Keratinocyte (primary cell): ENCODE results near the gene IFT25. TPM values are rescaled to one million over a fixed set of nuclear protein-coding genes. Genes with fewer than 3 reads are reported as not detected.
"Not testable (repeated sequence)": the region's sequence is repeated elsewhere in the genome, so short reads cannot be mapped to it uniquely, and the experiment has no call there.

Source experiments
- DNase-seq: peaks from one replicate; pipeline ENCODE4 v3.0.0-alpha.2; 2011; ENCODE audit warnings: low read depth, missing footprints, low spot score
- FAIRE-seq: peaks from 2 replicates; lab custom pipeline; 2011; peaks lifted over from hg19 to GRCh38; lab: Jason Lieb, UNC
- H2AFZ ChIP-seq: 2 replicates; pipeline ENCODE4 v1.6.0; 2012; ENCODE audit warnings: low read length, control low read depth, inconsistent platforms; ENCODE audit not compliant: control insufficient read depth
- H3K27ac ChIP-seq: 2 replicates; pipeline ENCODE4 v1.5.1; 2011; ENCODE audit warnings: low read length; ENCODE audit not compliant: control insufficient read depth, insufficient read depth
- H3K27me3 ChIP-seq: 3 replicates; pipeline ENCODE4 v1.6.0; 2011; ENCODE audit warnings: low read length; ENCODE audit not compliant: control insufficient read depth, insufficient read depth; ENCODE audit errors: extremely low read depth
- H3K36me3 ChIP-seq, 2 experiments: 2 replicates in 1 of 2; 3 replicates in 1 of 2; pipeline ENCODE4 v1.5.1; 2011; ENCODE audit warnings: low read length in 2 of 2, mild to moderate bottlenecking in 1 of 2; ENCODE audit not compliant: control insufficient read depth in 2 of 2, insufficient read depth in 2 of 2; ENCODE audit errors: extremely low read depth in 1 of 2
- H3K4me1 ChIP-seq: 3 replicates; pipeline ENCODE4 v1.5.1; 2011; ENCODE audit warnings: low read length; ENCODE audit not compliant: control insufficient read depth, insufficient read depth; ENCODE audit errors: extremely low read depth
- H3K4me2 ChIP-seq: 3 replicates; pipeline ENCODE4 v1.6.0; 2011; ENCODE audit warnings: low read depth, low read length; ENCODE audit not compliant: control insufficient read depth, insufficient read depth; ENCODE audit errors: extremely low read depth
- H3K4me3 ChIP-seq, 3 experiments: fragments of 200-600 bp in 1 of 3; sonication (generic) in 1 of 3; 2 replicates in 2 of 3; 3 replicates in 1 of 3; pipeline ENCODE4 v1.5.1; 2011 to 2016; ENCODE audit warnings: low read length in 3 of 3, mild to moderate bottlenecking in 3 of 3, control low read depth in 2 of 3, inconsistent platforms in 1 of 3, low read depth in 1 of 3, mixed read lengths in 1 of 3, mixed run types in 1 of 3, moderate library complexity in 1 of 3; ENCODE audit not compliant: control insufficient read depth in 2 of 3, insufficient read depth in 2 of 3; ENCODE audit errors: extremely low read depth in 1 of 3
- H3K79me2 ChIP-seq: 2 replicates; pipeline ENCODE4 v1.6.0; 2012; ENCODE audit warnings: low read length; ENCODE audit not compliant: control insufficient read depth, insufficient read depth
- H3K9ac ChIP-seq: 3 replicates; pipeline ENCODE4 v1.6.0; 2011; ENCODE audit warnings: low read length; ENCODE audit not compliant: control insufficient read depth, insufficient read depth; ENCODE audit errors: extremely low read depth
- H3K9me1 ChIP-seq: 3 replicates; pipeline ENCODE4 v1.6.0; 2011; ENCODE audit warnings: low read length; ENCODE audit not compliant: control insufficient read depth, insufficient read depth; ENCODE audit errors: extremely low read depth
- H3K9me3 ChIP-seq: 2 replicates; pipeline ENCODE4 v1.5.1; 2012; ENCODE audit warnings: low read depth, low read length; ENCODE audit not compliant: control insufficient read depth
- H4K20me1 ChIP-seq: 3 replicates; pipeline ENCODE4 v1.6.0; 2011; ENCODE audit warnings: low read length; ENCODE audit not compliant: control insufficient read depth, insufficient read depth; ENCODE audit errors: extremely low read depth
- CTCF ChIP-seq, 3 experiments: IDR thresholded peaks in 1 of 3; conservative IDR thresholded peaks in 1 of 3; optimal IDR thresholded peaks in 1 of 3; 2 replicates in 2 of 3; 3 replicates in 1 of 3; pipeline versions ENCODE3 to v1.5.1; 2011; ENCODE audit warnings: low read length in 3 of 3, mild to moderate bottlenecking in 3 of 3, moderate library complexity in 2 of 3, control low read depth in 1 of 3, inconsistent platforms in 1 of 3; ENCODE audit not compliant: insufficient read depth in 2 of 3; ENCODE audit errors: extremely low read depth in 1 of 3
- EZH2 ChIP-seq: IDR thresholded peaks from one replicate; pipeline ENCODE4 v1.6.1; 2012; ENCODE audit warnings: inconsistent platforms, mild to moderate bottlenecking, low read length, moderate library complexity
- dilution Hi-C: fragments of 300-500 bp; cut with MboI; formaldehyde crosslinking; loops from one replicate; pipeline ENCODE4 v1.7.0; 2020; ENCODE audit warnings: low sequenced_read_pairs; ENCODE audit not compliant: extremely low pct_ligation_motif_present
- polyA plus RNA-seq, 5 experiments: library from polyadenylated mRNA; depleted of rRNA in 3 of 5; stranded (reverse) in 3 of 5; stranded (forward) in 1 of 5; unstranded in 1 of 5; fragments of >200 nt; gene quantifications; 1 replicate in 1 of 5; 2 replicates in 3 of 5; 3 replicates in 1 of 5; pipeline versions ENCODE4 v1.2.1 to v1.2.3, GENCODE V29; 2011 to 2012; ENCODE audit warnings: missing spikeins in 2 of 5, low read depth in 1 of 5, low replicate concordance in 1 of 5

Gene IFT25
- polyA plus RNA-seq, 1 donor (not counting 4 experiments of a cell fraction or from before 2014, with no cell fraction given): 64.3 TPM

- Histone ChIP-seq H3K9ac (no peak overlapping the region), H3K9me1 (no peaks in the 10 kb centered on the region), H3K4me1 (no peaks in the 10 kb centered on the region), H3K27ac (no peak overlapping the region), H4K20me1 (no peaks in the 10 kb centered on the region), H3K36me3 (peaks cover 0 to 14% of the 10 kb centered on the region in 2 experiments), H3K79me2 (no peaks in the 10 kb centered on the region), H3K9me3 (no peaks in the 10 kb centered on the region), H3K4me3 (no peak overlapping the region), H3K4me2 (no peak overlapping the region), H2AFZ (no peak overlapping the region), H3K27me3 (no peaks in the 10 kb centered on the region)
- FAIRE-seq (no peak), DNase-seq (peak; percentile 17)
- TF ChIP-seq CTCF (optimal IDR thresholded peaks at IDR 0.05 in 1 of 3, IDR thresholded peaks at IDR 0.05 in 1 of 3, conservative IDR thresholded peaks at IDR 0.05 in 1 of 3; ENCODE audit: extremely low read depth in 1 of 3, insufficient read depth in 2 of 3, low read length in 3 of 3) (peak in 2 of 3 experiments; percentile 53 to 55), EZH2 (no peak)
- dilution Hi-C loops: no loop called here
Observed at GRCh38 chr1:53878492-53879105, 66.9 kb downstream of the IFT25 start.

- H3K4me1 ChIP-seq, FAIRE-seq, DNase-seq, H3K27ac ChIP-seq, H3K36me3 ChIP-seq, H3K4me2 ChIP-seq, dilution Hi-C loops, H3K9me3 ChIP-seq, H3K9me1 ChIP-seq, H3K27me3 ChIP-seq, H3K4me3 ChIP-seq, H4K20me1 ChIP-seq, H2AFZ ChIP-seq, H3K9ac ChIP-seq, H3K79me2 ChIP-seq: not testable (repeated sequence)
Observed at GRCh38 chr1:53875150-53875549, 70.3 kb downstream of the IFT25 start.
